ENCODE data around the gene SLC12A1. TPM values are rescaled to one million over a fixed set of nuclear protein-coding genes. Genes with fewer than 3 reads are reported as not detected.
A peak's percentile ranks its signal among the peaks of the same experiment; 100 is the strongest.

The SLC12A1 gene
- total RNA-seq, 1 donor from 2014 or later = 0.53 TPM

GRCh38 chr15:48330105-48330785 is 124.1 kb downstream of the SLC12A1 start:
- no peak for TF ChIP-seq CTCF (conservative IDR thresholded peaks at IDR 0.05)
- H3K4me1 Mint-ChIP-seq (ENCODE audit: unreplicated experiment) = peaks cover 19% of the 10 kb centered on the region
- no peak for DNase-seq (ENCODE audit: extremely low spot score, unreplicated experiment)
- H3K9me3 Mint-ChIP-seq = no peaks in the 10 kb centered on the region
- H3K27ac Mint-ChIP-seq = peak overlapping the region; percentile 96
- peak overlapping the region; percentile 99 for H3K4me3 Mint-ChIP-seq
- no peaks in the 10 kb centered on the region for H3K27me3 Mint-ChIP-seq
- H3K36me3 Mint-ChIP-seq = peaks cover 8% of the 10 kb centered on the region

GRCh38 chr15:48330855-48331795 is 125.0 kb downstream of the SLC12A1 start, which contains the start of gene DUT:
Gene DUT, plus strand, starts transcription at chr15:48331429. Its CDS starts 87 bp downstream, at chr15:48331516.
- H3K27ac Mint-ChIP-seq = peak within 1 kb of the TSS; percentile 96
- no peak for TF ChIP-seq CTCF (conservative IDR thresholded peaks at IDR 0.05)
- no peaks in the 10 kb centered on the region for H3K27me3 Mint-ChIP-seq
- H3K4me1 Mint-ChIP-seq (ENCODE audit: unreplicated experiment) = peaks cover 19% of the 10 kb centered on the region
- no peaks in the 10 kb centered on the region for H3K9me3 Mint-ChIP-seq
- peak; percentile 83 for DNase-seq (ENCODE audit: extremely low spot score, unreplicated experiment)
- H3K36me3 Mint-ChIP-seq = peaks cover 13% of the 10 kb centered on the region
- H3K4me3 Mint-ChIP-seq = peak within 1 kb of the TSS; percentile 99

- no peaks in the 10 kb centered on the region for H3K9me3 Mint-ChIP-seq
- H3K27ac Mint-ChIP-seq = peak overlapping the region; percentile 70
- TF ChIP-seq CTCF (conservative IDR thresholded peaks at IDR 0.05) = no peak
- H3K36me3 Mint-ChIP-seq = peaks cover 13% of the 10 kb centered on the region
- H3K4me3 Mint-ChIP-seq = peak overlapping the region; percentile 99
- peaks cover 19% of the 10 kb centered on the region for H3K4me1 Mint-ChIP-seq (ENCODE audit: unreplicated experiment)
- no peaks in the 10 kb centered on the region for H3K27me3 Mint-ChIP-seq
- peak; percentile 74 for DNase-seq (ENCODE audit: extremely low spot score, unreplicated experiment)
Measured at GRCh38 chr15:48331796-48332641, 125.9 kb downstream of the SLC12A1 start.

- Mint-ChIP-seq H3K36me3 (peaks cover 13% of the 10 kb centered on the region), H3K9me3 (no peaks in the 10 kb centered on the region), H3K27me3 (no peaks in the 10 kb centered on the region), H3K4me1 (ENCODE audit: unreplicated experiment) (peaks cover 19% of the 10 kb centered on the region), H3K27ac (peak overlapping the region; percentile 61), H3K4me3 (peak overlapping the region; percentile 99)
- TF ChIP-seq CTCF (conservative IDR thresholded peaks at IDR 0.05) = no peak
- no peak for DNase-seq (ENCODE audit: extremely low spot score, unreplicated experiment)
Measured at GRCh38 chr15:48332642-48333034, 126.5 kb downstream of the SLC12A1 start.

- DNase-seq (ENCODE audit: extremely low spot score, unreplicated experiment) = no peak
- Mint-ChIP-seq H3K4me3 (peak overlapping the region; percentile 80), H3K27me3 (no peaks in the 10 kb centered on the region), H3K4me1 (ENCODE audit: unreplicated experiment) (peaks cover 19% of the 10 kb centered on the region), H3K36me3 (peaks cover 10% of the 10 kb centered on the region), H3K27ac (no peak overlapping the region), H3K9me3 (no peaks in the 10 kb centered on the region)
- no peak for TF ChIP-seq CTCF (conservative IDR thresholded peaks at IDR 0.05)
Measured at GRCh38 chr15:48333540-48333939, 127.4 kb downstream of the SLC12A1 start.

Data from type B pancreatic cell (in vitro differentiated cells).